HG03575 (cell line): ENCODE results near the gene SESN1.
"Not testable (repeated sequence)": the region's sequence is repeated elsewhere in the genome, so short reads cannot be mapped to it uniquely, and the experiment has no call there.

Experiments used
- ATAC-seq: cut with Tn5 transposase; IDR thresholded peaks from one replicate; pipeline ENCODE4 v1.9.1; 2021; ENCODE audit not compliant: unreplicated experiment, insufficient number of reproducible peaks, low FRiP score; ENCODE audit errors: extremely low read depth

The SESN1 gene

DNA sequence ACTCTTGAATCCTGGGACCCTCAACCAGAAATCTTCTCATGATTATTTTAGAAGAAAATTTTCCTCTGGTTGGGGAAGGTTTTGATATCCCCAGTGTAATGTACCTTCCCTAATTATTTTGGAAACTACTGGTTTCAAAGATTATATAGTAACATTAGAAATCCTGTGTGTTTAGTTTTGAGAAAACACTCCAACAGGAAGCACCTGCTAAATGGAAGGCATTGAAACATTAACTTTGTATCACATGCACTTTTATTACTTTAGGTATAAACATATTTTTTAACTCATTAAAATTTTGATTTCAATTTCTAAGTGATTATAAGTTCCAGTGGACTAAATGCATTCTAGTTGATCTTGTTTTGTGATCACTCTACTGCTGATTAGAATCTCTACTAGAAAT lies 109.3 kb downstream of the SESN1 start:
- no peak for ATAC-seq

DNA sequence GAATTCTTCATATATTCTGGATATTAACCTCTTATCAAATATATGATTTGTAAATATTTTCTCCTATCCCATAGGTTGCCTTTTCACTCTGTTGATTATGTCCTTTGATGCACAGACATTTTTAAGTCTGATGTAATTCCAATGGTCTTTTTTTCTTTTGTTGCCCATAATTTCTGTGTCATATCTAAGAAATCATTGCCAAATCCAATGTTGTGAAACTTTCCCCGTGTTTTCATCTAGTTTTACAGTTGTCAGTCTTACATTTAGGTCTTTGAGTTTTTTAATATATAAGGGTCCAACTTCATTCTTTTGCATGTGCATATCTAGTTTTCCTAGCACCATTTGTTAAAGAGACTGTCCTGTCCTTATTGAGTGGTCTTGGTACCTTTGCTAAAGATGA lies 111.5 kb downstream of the SESN1 start:
- ATAC-seq: no peak

DNA sequence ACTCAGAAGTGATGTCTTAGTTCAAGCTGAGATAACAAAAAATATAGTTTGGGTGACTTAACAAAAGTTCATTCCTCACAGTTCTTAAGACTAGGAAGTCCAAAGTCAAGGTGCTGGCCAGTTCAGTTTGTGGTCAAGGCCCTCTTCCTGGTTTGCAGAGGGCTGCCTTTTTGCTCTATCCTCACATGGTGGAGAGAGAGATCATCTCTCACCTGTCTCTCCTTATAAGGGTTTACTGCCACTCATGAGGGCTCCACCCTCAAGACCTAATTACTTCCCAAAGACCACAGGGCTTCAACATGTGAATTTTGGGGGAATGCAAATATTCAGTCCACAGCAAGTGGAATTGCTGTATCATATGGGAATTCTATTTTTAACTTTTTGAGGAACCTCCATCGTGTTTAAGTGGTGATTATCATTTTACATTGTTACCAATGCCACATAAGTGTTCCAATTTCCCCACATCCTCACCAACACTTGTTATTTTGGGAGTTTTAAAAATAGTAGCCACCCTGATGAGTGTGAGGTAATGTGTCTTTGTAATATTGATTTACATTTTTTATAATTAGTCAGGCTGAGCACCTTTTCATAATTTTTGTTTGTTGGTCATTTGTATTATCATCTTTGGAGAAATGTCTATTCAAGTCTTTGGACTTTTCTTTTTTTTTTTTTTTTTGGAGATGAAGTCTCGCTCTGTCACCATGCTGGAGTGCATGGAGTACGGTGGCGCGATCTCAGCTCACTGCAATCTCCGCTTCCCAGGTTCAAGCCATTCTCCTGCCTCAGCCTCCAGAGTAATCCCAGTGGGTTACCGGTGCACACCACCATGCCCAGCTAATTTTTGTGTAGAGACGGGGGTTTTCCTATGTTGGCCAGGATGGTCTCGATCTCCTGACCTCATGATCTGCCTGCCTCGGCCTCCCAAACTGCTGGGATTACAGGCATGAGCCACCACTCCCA lies 112.2 kb downstream of the SESN1 start:
- no peak for ATAC-seq

DNA sequence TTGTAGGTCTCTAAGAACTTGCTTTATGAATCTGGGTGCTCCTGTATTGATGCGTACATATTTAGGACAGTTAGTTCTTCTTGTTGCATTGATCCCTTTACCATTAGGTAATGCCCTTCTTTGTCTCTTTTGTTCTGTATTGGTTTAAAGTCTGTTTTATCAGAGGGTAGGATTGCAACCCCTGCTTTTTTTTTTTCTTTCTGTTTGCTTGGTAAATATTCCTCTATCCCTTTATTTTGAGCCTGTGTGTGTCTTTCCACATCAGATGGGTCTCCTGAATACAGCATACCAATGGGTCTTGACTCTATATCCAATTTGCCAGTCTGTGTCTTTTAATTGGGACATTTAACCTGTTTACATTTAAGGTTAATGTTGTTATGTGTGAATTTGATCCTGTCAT lies 116.0 kb downstream of the SESN1 start:
- ATAC-seq: not testable (repeated sequence)

DNA sequence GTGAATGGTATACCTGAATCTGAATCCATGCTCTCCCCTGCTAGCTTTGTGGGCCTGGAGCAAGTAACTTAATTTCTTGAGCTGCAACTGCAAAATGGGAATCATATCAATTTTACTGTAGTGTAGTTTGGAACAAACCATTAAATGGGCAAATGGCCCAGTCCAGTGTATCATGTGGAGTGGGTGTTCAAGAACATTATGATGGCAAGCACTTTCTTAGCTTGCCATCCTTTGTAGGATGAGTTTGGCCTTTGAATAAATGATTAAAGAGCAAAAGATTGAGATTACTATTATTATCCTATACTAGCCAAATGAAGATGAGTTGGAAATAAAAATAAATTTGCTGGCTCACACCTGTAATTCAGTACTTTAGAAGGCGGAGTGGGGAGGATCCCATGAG lies 120.4 kb downstream of the SESN1 start:
- ATAC-seq: no peak

DNA sequence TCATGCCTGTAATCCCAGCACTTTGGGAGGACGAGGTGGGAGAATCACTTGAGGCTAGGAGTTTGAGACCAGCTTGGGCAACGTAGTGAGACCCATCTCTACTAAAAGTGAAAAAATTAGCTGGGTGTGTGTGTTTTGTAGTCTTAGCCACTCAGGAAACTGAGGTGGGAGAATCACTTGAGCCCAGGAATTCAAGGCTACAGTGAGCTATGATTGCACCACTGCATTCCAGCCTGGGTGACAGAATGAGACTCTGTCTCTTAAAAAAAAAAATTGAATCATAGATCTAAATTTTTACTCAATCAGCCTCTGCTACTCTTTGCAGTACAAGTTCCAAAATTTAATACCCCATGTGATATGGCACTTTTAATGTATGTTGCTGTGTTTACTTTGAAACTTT lies 124.9 kb downstream of the SESN1 start:
- no peak for ATAC-seq

DNA sequence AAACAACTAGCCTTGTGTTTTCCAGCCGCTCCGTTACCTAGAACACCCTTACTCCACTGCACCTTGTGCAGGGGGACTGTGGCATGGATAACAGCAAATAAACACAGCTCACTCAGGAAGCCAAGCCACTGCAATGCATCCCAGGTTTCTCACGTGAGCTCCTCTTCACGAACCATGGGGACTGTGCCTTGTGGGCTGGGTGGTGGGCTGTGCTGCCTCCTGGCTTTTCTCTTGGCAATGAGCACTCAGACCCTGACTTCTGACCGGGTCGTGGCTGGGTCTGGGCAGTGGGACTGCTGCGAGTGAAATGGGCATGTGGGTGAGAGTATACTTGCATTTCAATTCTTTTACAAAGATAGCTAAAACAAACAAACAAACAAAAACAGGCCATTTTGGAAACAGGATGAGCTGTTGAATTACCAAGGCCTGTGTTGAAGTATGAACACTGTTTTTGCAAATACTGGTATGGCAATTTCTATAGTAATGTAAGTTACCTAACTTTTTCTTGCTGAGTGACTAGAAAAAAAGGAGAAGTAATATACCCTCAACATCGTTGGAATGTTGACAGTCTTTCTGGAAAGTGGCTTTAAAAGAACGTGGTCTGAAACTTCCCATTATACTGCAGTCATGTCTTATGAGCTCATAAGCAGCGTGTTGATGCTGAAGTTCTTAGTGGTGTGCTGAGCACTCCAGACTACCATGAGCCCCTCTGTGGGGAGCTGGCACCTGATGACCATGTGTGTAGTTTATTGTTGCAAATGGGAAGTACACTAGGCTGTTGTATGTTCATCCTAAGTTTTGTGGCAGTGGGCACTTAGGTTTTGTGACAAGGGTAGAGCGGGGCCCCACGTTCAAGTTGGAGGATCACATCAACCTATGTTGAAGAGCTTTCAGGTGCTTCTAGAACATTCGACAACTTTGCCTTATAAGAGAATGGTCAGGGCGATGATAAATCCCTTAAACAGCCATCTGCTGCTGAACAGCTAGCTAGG lies 126.0 kb downstream of the SESN1 start:
- ATAC-seq: no peak

DNA sequence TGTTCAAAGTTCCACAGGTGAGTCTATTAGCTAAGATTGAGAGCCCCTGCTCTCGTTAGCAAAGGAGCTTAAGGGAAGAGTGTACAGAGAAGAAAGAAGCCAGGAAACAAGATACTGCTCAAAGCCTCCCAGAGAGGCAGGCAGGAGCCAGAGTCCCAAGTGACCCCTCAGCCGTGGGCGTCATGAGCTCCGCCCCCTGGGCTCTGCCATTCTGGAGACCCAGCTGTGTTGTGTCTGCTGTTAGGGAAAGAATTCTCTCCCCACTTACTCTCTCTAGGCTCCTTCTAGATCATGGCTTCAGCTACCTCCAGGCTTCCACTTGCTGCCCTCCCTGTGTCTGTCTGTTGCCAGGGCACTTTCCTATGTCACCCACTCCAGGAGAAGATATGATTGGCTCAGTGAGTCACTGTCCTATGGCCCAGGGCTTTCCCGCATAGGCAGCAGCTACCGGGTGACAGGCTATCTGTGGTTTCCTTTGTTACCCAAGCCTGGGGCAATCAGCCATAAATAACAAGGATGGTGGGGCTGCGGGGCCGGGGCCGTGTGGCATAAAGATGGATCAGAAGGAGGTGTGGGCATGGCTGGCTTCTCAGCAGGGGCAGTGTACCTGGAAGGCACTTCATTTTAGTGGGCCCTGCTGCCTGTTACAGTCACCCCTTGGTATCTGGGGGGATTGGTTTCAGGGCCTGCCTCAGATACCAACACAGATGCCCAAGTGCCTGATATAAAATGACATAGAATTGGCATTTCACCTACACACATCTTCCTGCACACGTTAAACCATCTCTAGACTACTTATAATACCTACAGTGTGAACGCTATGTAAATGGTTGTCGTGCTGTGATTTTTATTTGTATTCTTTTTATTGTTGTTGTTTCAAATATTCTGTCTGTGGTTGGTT lies 127.5 kb downstream of the SESN1 start:
- ATAC-seq: no peak

DNA sequence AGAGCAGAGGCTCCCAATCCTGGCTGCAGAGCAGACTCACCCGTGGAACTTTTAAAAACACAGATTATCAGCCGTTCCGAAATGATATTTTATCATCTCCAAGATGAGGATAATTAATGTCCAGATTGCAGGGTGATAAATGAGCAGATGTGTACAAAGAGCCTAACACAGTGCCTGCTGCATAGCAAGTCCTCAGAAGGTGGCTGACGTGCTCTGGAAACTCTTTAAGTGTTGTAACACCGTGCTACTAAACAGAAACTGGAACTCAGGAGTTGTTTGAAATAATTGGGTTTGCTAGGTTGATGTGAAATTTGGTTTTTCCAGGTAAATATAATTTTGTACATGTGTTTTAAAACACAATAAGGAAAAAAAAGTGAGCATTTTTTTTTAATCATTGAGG lies 128.4 kb downstream of the SESN1 start:
- no peak for ATAC-seq

DNA sequence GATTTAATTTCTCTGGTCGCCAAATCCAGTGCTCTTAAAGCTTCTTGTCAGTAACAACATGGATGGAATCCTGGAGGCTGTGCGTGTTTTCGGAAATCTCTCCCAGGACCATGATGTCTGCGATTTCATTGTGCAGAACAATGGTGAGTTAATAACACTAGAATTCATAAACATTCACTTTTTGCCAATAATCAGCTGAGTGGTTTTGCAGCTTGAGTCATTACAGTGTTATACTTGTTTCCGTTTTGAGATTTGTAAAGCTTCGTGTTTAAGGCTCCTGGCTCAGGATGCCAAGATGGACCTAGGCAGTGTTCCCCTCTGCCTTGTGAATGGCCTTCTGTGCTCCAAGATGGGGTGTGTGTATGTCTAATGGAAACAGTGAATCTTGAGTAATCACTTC lies 132.7 kb downstream of the SESN1 start:
- ATAC-seq: no peak

DNA sequence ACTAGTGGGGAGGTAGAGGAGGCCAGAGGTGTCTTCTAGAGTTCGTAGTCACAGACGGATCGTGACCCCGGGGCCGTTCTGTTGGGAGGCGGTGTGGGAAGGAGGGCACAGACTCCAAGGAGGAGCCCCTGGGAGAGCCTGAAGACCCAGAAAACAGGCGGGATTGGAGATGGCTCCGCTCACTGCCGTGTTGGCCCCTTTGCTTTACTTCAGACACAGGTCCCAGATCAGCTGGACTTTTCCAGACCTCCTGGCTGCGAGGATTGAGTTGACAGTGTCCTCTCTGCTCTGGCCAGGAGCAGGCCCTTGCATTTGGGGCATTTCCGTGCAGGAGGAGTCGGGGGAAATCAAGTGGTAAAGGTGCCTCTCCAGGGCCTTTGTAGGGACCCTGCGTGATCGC lies 133.6 kb downstream of the SESN1 start:
- no peak for ATAC-seq

DNA sequence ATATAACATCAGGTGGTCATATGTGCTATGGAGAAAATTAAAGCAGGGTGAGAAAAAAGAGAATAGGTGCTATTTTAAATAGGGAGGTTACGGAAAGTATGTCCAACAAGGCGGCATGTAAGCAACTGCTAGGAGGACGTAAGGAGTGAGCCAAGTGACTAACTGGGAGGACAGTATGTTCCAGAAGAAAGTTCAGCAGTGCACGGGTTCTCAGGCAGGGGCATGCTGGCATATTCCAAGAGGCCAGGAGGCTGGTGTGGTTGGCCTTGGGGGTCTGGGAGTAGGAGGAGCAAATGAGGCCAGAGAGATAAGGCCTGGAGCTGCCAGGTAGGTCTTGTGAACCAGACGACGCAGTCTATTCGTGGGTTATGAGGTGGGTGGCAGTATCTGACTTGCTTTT lies 134.0 kb downstream of the SESN1 start:
- ATAC-seq: no peak

DNA sequence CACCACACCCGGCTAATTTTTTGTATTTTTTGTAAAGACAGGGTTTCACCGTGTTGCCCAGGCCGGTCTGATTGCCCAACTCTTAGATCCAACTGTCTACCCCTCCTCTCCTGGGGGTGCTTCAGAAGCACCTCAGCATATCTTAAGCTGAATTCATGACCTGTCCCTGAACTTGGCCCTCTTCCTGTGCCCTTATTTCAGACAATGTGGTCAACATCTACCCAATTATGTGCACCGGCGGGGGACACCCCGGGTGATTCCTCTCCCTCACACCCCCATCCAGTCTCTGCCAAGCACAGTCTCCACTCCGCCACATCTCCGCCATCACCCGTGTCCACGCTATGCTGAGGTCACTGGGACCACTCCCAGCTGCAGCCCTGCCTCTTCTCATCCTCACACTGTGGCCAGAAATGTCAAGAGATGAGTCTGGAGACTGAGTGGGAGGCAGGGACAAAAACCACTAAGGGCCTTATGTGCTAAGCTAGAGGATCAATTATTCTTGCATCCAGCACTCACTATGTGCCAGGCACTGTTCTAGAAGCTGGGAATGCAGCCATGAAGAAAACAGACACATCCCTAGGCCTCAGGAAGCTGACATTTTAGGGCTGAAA lies 134.6 kb downstream of the SESN1 start:
- ATAC-seq: no peak

DNA sequence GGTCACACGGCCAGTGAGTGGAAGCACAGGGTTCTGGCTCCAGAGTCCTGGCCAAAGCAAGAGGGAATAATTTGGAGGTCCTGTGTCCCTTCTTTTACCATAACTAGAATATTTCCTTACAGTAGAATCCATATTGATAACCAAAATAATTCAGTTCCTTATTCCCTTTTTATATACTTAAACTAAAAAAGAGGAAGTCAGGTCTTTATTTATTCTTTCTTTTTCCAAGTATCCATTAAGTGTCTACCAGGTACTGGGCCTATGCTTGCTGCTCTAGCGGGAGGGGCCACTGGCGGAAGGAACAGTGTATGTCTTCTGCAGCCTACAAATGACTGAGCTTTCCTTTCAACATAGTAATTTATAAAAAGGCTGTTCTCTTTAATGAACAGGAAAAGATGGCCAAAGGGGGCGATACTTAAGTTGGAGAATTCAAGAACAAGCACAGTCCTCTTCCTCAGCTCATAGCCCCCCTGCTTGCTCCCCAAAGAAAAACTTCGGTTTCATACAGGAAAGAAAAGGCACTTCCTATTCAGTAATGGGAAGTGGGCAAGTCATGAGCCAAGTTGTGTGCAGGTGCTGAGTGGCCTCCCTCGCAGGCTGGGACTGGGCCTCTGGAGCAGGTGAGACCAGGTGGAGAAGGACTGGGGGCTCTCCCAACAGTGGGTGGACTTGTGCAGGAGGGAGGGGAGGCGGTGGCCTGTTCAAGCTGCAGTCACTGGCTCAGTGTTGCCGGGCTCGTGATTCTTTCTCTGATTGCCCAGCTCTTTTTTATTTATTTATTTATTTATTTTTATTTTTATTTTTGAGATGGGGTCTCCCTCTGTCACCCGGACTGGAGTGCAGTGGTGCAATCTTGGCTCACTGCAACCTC lies 135.5 kb downstream of the SESN1 start:
- ATAC-seq: no peak

DNA sequence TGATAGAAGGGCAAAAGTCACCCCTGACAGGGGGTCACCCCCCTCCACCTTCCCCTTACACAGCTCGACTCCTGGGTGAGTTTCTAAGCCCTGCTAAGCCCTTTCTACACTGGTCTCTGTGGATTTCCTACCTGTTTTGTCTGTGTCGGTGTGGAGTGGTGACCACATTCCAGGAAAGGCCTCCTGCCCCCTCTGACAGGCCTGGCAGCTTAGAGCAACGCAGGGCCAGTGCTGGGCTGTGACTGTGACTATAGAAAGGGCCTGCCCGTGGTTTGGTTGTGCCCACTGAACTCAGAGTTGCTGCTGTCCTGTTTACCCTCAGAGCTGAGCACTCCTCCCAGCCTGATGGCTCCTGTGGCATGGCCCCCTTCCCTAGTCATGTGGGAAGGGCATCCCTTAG lies 137.4 kb downstream of the SESN1 start:
- no peak for ATAC-seq

DNA sequence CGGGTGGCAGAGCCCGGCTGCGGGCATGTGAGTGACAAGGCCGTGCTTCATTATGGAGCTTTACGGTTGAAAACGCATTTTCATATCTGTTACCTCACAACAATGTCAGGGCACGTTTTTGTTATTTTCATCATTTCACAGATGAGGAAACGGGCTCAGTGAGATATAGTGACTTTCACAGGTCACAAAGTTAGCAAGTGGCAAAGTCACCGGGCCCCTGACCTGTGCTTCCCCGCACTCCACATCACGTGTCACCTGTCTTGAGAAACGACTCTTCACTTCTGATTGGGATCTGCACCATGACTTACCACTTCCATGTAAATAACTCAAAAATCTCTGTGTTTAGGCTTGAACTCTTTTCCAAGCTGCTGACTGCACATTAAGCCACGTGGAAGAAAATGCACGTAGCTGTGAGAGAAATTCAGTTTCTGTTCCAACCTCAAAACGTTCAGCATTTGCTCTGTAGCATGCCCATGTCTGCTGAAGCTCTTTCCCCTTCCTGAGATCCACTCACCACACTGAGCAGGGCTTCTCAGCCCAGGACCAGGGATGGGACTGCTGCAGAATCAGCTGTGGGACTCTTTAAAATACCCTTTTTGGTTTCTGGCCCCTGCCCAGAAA lies 139.2 kb downstream of the SESN1 start:
- ATAC-seq: no peak

DNA sequence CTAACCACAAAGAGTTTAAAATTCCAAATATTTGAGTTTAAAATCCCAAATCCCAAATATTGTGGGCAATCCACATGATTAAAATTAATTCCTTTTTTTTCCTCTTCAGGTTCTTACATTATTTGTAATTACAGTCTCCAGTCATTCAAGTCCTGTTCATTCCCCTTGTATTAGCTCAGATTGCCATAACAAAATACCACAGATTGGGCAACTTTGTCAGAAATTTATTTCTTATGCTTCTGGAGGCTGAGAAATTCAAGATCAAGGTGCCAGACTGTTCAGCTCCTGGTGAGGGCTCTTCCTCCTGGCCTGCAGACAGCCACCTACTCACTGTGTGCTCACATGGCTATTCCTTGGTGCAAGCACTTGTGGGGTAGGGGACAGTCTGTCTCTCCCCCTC lies 141.0 kb downstream of the SESN1 start:
- ATAC-seq: no peak
